GM13976 (cell line): ENCODE data around the gene GLP2R.

Experiments used
- DNase-seq: peaks from one replicate; pipeline ENCODE4 v3.0.0; 2012; ENCODE audit warnings: low spot score
- in situ Hi-C: fragments of 300-500 bp; cut with MboI; formaldehyde crosslinking; loops from one replicate; pipeline ENCODE4 v1.12.0; 2022; ENCODE audit warnings: low sequenced_read_pairs, mixed read lengths, inconsistent platforms; ENCODE audit not compliant: unreplicated experiment
- TF ChIP-seq, protein P1 (sequence below): IDR thresholded peaks from 2 replicates; pipeline ENCODE4 v1.5.1; 2012; ENCODE audit warnings: borderline replicate concordance, mild to moderate bottlenecking; ENCODE audit not compliant: insufficient read depth; ENCODE audit errors: extremely low read depth, missing control alignments, control extremely low read depth

Gene GLP2R

DNA sequence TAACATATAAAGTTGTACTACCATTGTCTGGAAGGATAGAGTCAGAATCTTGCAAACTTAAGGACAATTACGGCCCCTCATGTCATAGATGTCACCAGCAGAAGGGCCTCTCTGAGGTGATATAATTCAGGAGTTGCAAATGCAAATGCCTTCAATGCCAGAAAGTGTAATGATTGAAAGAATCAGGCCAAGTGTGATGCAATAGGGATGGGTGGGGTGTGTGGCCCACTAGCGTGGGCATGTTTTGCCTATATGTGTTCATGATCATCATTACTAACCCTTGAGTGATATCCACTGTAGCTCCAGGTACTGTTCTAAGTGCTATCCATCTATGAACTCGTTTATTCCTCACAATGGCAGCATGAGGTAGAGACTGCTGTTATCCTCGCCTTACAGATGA is 35.4 kb upstream of the GLP2R start:
- TF ChIP-seq, protein P1, sequence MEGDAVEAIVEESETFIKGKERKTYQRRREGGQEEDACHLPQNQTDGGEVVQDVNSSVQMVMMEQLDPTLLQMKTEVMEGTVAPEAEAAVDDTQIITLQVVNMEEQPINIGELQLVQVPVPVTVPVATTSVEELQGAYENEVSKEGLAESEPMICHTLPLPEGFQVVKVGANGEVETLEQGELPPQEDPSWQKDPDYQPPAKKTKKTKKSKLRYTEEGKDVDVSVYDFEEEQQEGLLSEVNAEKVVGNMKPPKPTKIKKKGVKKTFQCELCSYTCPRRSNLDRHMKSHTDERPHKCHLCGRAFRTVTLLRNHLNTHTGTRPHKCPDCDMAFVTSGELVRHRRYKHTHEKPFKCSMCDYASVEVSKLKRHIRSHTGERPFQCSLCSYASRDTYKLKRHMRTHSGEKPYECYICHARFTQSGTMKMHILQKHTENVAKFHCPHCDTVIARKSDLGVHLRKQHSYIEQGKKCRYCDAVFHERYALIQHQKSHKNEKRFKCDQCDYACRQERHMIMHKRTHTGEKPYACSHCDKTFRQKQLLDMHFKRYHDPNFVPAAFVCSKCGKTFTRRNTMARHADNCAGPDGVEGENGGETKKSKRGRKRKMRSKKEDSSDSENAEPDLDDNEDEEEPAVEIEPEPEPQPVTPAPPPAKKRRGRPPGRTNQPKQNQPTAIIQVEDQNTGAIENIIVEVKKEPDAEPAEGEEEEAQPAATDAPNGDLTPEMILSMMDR = no peak
- DNase-seq = no peak
- in situ Hi-C loops = no loop called here

DNA sequence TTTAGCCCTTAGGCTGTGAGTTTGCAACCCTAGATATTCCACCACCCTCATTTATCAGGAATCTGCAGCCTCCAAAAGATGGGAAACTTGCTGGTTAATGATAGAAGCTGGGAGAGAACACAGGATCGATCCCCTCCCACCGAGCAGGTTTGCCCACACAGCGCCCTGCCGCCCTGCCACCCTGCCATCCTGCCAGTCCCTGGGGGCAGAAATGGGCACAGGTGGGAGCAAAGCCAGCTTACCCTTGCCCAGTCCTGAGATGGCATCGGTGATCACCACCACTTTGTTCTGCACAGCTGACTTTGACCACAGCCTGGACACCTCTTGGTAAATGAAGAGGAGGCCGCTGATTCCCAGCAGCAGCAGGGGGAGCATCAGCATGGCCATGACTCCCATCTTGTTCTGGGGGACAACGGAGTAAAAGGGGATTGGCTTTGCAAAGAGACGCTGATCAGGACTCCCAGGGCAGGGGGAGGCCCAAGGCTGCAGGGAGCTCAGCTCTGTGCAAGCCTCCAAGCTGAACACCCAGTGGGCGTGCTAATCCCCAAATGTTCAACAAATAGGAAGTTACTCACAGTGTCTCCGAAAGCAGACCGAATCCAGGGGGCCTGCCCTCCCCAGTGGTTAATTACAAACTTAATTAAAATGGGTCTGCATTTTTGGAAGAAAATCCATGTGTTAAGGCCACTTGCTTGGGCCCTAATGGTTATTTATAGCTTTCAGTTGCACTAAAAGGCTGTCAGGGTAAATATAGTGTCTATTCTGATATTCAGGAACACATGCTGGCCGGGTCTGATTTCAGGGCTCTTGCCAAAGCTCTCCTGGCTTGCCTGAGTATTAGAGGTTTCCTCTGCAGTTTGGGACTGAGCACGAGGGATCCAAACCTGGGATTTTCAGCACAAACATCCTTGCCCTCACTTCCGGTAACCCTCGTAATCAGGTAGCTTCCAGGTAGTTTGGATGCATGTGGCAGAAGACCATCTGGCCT is 34.5 kb upstream of the GLP2R start, which contains the start of gene DHRS7C:
Gene DHRS7C, minus strand, starts transcription at position 704 of the 988 bp plus-strand sequence. Its CDS starts 308 bp downstream, at position 396.
- in situ Hi-C loops = no loop called here
- TF ChIP-seq, protein P1 = no peak
- DNase-seq = no peak

DNA sequence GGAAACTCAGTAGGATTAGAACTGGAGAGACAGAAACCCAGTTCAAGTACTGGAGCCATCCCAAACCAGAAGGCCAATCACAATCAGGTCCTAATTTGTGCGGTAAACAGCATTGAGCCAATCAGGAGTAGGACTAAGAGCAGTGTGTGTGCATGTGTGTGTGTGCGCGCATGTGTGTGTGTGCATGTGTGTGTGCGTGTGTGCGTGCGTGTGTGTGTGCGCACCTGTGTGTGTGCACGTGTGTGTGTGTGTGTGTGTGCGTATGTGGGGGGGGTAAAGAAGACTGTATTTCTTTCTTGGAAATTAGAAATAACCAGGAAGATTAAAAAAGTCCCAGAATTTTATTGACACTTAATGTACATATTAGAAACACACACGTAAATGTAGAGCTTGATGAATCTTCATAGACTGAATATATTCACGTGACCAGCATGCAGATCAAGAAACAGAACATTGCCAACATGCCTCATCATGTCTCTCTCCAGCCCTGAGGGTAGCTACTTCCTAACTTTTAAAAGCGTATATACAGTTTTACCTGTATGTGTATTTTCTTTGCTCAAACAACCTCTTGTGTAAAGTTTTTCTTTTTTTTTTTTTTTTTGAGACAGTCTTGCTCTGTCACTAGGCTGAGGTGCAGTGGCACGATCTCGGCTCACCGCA is 33.4 kb upstream of the GLP2R start:
- TF ChIP-seq, protein P1 = no peak
- in situ Hi-C loops = no loop called here
- DNase-seq = no peak

DNA sequence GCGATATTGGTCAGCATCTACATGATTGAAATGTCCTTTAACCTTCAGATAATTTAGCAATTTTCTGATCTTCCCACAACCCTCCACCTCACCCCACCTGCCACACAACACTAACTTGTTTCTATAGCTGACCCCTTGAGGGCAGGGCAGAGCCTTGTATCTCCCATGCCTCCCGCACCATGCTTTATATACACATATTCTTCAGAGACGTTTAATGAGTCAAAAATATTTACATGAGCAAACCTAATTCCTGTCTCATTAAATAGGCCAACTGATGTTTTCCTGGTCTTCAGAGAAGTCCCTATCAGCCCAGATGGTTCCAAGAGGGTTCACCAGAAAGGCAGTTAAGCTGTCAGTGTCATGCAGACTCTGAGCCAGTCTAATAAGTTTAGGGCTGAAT is 27.7 kb upstream of the GLP2R start:
- TF ChIP-seq, protein P1 = no peak
- no peak for DNase-seq
- in situ Hi-C loops = no loop called here

DNA sequence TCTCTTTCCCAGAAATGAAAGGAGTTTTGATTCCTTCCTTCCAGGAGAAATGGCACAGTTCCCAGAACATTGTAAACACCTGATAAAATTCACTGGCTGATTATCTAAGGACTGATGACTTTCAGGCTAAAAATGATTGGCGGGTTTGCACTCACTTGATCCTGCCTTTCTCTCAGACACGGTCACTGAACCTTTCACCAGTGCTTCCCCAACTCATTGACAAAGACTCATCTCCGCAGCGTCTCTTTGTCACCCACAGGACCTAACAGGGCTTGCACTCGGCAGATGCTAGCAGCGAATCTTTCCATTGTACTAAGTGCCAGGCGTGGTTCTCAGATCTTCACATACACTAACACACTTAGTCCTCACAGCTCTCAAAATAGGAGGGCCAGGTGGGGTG is 27.0 kb upstream of the GLP2R start:
- TF ChIP-seq, protein P1 = no peak
- DNase-seq = no peak
- in situ Hi-C loops = no loop called here

DNA sequence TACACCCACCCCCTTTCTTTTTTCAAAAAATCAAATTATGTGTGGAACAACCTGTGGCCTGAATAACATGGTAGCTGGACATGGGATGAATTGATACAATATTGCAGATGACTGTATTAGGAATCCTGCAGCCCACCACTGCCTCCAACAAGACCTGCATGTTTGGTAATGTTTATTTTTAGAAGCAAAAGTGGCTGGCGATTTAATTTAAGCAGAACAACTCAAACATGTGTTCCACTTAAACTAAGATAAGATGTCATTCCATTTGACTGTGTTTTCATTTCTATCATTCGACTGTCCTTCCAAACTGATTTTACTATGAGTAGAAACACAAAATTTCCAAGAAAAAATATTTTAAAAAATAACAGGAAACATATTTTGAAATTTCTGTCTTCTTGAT is 24.2 kb upstream of the GLP2R start:
- in situ Hi-C loops = no loop called here
- TF ChIP-seq, protein P1 = no peak
- DNase-seq = no peak
